Measurements from ENCODE around the gene SLC37A3.
A peak's percentile ranks its signal among the peaks of the same experiment; 100 is the strongest.
"Not testable (repeated sequence)": the region's sequence is repeated elsewhere in the genome, so short reads cannot be mapped to it uniquely, and the experiment has no call there.

SLC37A3 gene, protein sequence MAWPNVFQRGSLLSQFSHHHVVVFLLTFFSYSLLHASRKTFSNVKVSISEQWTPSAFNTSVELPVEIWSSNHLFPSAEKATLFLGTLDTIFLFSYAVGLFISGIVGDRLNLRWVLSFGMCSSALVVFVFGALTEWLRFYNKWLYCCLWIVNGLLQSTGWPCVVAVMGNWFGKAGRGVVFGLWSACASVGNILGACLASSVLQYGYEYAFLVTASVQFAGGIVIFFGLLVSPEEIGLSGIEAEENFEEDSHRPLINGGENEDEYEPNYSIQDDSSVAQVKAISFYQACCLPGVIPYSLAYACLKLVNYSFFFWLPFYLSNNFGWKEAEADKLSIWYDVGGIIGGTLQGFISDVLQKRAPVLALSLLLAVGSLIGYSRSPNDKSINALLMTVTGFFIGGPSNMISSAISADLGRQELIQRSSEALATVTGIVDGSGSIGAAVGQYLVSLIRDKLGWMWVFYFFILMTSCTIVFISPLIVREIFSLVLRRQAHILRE

DNA sequence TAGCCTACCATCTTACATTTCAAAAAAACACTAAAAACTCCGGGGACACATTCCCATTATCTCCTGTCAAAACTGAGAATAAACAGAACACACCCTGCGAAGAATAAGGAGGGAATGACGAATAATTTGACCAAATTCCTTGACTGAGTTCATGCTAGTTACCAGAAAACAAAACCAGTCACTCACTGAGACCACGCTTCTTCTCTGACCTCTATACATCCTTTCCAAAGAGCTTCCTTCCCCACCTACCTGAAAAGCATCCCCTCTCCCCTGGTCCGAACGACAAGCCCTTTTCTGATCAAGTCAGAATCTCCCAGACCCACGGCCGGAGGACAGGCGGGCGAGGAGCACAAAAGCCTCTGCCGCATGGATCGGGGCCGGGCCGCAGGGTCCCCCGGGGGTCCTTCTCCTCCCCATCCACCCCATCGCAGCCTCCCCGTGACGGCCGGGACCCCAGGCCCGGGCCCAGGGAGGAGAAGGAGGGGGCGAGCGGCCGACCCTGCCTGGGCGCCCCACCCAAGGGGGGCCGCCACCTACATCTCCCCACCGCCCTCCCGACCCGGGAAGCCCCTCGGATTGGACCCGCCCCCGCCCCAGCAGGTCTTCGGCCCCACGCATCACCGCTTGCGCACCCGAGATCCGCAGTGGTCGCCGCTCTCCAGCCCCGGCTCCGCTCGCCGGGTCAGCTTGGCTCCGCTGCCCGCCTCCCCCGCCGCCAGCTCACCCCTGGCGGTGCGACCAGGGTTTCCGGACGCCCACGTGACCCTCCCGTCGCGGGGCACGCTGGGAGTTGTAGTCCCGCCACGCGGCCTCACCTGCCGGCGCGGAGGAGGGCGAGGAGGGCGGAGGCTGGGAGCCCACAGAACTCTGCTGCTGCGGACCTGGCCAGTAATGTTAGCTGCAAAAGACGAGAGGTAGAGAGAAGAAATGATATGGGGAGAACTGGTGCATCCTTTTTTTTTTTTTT, at the start of gene SLC37A3:
SLC37A3 (minus strand) TSS at position 747 of the 967 bp plus-strand sequence. CDS start 16,004 bp downstream, outside the sequence.
- peak; percentile 77 for DNase-seq (ENCODE audit: low read depth, low spot score)

DNA sequence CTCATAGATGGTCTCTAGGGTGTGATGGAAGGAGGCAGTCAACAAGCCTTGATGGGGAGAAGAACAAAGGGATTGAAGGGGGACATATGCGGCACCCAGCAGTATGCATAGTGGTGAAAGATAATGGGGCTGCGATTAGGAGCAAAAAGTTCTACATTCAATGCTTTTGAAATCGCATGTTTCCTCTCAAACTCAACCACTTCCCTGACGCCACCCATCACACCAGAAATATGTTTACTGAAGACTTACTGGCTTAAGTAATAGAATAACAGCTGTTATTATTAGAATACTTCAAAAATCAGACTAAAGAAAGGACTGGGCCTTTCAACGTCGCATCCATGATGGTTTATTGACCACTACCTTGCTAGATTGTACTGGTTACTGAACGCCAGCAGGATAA, 49.5 kb upstream of the SLC37A3 start:
- no peak for DNase-seq (ENCODE audit: low read depth, low spot score)

DNA sequence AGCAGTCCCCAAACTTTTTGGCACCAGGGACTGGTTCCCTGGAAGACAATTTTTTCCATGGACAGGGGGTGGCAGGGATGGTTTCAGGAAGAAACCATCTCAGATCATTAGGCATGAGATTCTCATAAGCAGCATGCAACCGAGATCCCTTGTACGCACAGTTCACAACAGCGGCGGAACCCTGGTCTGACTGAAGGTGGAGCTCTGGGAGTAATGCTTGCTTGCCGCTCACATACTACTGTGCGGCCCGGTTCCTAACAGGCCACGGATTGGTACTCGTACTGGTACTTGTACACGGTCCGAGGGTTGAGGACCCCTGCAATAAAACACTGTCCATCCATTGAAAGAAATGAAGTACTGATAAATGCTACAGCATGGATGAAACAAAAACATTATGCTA, 48.1 kb upstream of the SLC37A3 start:
- no peak for DNase-seq (ENCODE audit: low read depth, low spot score)

DNA sequence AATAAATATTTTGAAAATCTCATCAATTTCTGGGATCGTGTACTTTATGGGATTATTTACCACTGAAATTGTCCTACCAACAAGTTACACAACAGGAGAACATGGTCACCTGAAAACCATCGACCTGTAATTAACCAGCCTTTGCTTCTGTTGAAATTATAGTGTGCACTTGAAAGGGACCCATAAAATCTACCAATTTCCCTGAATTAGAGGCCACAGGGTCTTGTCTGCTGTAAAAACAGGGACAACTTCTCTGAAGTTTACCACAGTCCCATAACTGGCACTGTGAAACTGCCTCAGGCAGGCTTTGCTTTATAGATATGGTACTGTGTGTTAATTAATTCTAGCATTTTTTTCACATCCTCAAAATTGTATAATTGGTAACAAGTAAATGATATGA, 43.2 kb upstream of the SLC37A3 start:
- no peak for DNase-seq (ENCODE audit: low read depth, low spot score)

DNA sequence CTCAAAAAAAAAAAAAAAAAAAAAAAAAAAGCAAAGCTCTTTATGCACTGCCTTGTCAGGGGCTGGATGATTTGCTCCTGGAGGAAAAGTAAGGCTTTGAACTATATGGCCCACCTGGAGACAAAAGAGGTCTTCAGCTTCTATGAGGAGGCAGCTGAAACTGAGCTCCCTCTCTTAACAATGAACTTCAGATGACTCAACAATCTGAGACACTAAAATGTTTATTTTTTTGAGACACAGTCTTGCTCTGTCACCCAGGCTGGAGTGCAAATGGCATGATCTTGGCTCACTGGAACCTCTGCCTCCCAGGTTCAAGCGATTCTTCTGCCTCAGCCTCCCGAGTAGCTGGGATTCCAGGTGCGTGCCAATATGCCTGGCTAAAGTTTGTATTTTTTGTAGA, 42.3 kb upstream of the SLC37A3 start:
- DNase-seq (ENCODE audit: low read depth, low spot score), result no peak

DNA sequence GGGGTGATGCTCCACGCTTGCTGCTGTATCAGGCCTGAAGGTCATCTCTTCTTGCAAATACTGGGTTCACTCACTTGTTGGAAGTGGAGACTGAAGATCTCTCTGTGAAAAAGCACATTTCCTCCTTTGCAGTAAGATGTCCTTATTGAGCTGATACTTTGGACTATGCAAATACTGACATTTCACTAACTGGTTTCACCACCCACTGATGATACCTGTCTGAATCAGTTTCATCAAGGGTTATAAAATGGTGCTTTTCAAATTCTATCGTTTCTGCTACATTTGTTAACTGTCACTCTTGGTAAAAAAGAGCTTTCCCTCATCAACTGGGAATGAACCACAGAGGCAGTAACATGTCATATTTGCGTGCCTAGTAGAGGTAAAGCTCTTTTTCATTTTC, 41.0 kb upstream of the SLC37A3 start:
- DNase-seq (ENCODE audit: low read depth, low spot score), result no peak

DNA sequence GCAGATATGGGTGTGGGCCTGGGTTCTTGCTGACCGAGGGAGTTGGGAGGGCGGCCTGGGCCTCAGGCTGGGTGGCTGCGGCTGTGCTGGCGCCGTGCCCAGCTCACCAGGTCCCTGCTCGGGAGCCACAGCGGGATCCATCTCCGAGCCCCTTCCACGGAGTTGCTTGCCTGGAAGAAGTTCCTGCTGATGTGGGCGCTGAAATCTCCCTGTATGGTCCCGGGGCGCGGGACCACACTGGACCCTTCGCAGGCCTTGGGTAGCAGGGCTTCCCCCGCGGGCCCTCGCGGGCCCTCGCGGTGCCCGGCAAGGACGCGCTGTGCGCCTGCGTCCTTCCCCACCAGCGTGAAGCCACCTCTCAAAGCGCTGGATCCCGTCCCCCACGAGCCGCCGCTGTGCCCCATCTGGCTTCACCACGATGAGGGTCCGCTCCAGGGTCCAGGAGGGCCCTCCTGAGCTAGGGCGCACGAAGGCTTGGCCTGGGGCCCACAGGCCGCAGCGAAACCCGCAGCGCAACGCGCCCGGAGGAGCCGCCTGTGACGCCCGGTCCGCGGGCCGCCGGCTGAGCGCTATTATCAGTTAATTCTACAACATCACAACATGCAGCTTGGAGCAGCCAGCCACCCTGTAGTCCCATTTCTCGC, 37.0 kb upstream of the SLC37A3 start:
- DNase-seq (ENCODE audit: low read depth, low spot score), result no peak

DNA sequence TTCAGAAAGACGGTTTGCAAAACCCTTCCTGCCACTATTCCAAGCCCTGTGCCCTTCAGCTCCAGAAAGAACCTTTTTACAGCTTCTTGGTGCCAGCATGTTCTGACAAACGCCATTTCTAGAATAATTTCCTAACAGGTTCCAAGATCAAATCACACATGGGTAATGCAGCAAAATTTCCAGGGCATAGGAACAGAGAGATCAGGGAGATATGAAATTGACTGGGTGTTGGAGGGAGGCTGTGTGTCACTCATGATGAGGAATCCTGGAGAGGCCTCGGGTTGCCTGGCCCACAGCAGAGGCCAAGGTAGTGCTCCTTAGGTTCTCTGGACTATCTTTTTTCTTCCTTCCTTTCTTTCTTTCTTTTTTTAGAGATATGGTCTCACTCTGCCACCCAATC, 35.1 kb upstream of the SLC37A3 start:
- no peak for DNase-seq (ENCODE audit: low read depth, low spot score)

DNA sequence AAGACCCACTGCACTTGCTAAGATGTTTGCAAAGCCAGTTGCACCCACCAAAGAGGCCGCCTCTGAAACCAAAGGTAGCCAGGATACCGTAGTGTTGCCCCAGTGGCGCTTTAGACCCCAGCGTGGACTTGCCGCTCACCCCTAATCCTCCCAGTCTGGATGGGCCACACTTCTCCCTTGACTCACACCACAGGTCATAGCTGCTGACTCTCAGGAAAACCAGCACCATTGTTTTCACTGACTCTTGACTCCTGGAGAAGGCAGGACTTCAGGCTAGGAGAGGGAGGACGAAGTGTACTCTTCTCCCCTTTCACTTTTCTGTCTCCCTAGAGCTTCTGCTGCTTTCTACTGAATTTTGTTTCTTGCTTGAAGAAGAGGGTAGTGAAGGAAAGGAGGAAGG, 27.8 kb upstream of the SLC37A3 start:
- no peak for DNase-seq (ENCODE audit: low read depth, low spot score)

DNA sequence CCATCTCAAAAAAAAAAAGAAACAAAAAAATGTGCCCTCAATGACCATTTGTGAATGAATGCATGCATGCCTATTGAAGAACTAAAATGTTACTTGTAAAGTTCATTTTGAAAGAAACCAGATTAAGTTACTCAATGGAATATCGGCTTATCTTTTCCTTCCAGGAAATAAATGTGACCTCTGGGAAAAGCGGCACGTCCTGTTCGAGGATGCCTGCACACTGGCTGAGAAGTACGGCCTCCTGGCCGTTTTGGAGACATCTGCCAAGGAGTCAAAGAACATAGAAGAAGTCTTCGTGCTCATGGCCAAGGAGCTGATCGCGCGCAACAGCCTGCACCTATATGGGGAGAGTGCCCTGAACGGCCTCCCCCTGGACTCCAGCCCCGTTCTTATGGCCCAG, 27.4 kb upstream of the SLC37A3 start:
- DNase-seq (ENCODE audit: low read depth, low spot score), result no peak

DNA sequence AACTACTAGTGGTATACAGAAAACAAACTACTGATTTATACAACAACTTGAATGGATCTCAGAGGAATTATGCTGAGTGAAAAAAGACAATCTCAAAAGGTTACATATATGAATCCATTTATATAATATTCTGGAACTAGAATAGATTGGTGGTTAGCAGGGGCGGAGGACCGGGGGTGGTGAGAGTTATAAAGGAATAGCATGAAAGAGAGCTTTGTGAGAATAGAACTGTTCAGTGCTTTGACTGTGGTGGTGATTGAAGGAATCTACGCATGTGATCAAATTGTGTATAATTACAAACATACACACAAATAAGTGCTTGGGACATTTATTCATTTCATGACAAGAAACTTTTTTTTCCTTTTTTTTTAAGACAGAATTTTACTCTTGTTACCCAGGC, 25.2 kb upstream of the SLC37A3 start:
- no peak for DNase-seq (ENCODE audit: low read depth, low spot score)

DNA sequence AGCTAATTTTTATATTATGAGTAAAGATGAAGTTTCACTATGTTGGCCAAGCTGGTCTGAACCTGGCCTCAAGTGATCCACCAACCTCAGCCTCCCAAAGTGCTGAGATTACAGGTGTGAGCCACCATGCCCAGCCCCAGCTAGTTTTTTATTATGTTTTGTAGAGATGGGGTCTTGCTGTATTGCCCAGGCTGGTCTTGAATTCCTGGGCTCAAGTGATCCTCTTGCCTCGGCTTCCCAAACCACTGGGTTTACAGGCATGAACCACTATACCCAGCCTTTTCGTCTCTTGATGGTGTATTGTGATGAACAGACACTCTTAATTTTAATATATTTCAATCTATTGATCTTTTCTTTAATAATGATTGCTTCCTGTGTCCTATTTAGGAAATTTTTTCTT, 23.2 kb upstream of the SLC37A3 start:
- DNase-seq (ENCODE audit: low read depth, low spot score), result no peak

DNA sequence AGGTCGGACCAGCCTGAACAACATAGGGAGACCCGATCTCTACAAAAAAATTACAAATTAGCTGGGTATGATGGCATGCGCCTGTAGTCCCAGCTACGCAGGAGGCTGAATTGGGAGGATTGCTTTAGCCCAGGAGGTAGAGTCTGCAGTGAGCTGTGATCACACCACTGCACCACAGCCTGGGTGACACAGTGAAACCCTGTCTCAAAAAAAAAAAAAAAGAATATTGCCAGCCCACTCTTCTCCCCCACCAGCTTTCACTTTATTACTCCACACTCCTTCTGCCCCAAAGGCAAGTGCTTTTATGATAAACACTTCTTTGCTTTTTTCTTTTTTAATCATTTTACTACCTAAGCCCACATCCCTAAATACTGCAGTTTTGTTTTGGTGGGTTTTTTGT, 20.3 kb upstream of the SLC37A3 start:
- DNase-seq (ENCODE audit: low read depth, low spot score), result no peak

DNA sequence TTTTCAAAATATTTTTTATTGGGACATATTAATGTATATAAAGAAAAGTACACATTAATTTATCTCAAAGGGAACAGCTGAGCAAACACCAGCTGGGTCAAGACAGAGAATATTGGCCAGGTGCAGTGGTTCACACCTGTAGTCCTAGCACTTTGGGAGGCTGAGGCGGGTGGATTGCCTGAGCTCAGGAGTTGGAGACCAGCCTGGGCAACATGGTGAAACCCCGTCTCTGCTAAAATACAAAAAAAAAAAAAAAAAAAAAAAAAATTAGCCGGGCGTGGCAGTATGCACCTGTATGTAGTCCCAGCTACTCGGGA, 19.8 kb upstream of the SLC37A3 start:
- not testable (repeated sequence) for DNase-seq (ENCODE audit: low read depth, low spot score)

DNA sequence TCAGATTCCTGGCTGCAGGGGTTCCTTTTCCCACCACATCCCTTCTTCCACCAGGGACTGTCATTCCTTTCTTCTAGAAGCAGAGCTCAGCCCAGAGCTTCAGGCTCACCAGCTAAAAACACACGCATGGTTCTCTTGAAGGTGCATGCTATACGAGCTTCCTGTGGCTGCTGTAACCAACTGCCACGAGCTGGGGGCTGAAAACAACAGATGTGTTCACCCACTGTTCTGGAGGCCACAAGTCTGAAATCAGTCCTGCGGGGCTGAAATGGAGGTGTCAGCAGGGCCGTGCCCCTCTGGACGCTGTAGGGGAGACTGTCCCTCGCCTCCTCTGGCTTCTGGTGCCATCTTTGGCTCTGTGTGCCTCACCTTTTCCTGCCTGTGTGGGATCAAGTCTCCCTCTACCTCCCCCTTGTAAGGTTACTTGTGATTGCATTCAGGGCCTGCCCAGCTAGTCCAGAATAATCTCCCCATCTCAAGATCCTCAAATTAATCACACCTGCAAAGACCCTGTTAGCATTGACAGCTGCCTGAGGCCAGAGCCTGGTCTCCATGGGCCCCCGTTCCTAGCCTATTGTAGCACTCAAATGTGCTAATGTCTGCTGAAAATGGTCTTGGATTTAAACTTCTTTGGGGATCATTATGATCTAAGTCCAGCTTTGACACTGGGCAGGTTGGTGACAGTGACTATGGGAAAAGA, 19.3 kb upstream of the SLC37A3 start:
- DNase-seq (ENCODE audit: low read depth, low spot score), result no peak

DNA sequence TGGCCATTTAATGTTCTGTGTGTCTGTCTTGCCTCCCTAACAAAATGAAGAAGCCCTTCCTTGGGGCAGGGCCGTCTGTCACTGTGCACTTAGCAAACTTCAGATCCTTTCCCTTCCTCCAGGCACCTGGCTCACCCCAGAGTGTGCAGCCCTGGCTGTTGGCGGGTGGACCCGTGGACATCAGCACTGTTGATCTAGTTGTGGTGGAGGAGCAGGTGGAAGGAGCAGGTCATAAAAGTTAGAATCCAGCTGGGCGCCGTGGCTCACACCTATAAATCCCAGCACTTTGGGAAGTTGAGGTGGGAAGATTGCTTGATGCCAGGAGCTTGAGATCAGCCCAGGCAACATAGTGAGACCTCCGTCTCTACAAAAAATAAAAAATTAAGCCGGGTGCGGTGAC, 18.2 kb upstream of the SLC37A3 start:
- DNase-seq (ENCODE audit: low read depth, low spot score), result no peak

DNA sequence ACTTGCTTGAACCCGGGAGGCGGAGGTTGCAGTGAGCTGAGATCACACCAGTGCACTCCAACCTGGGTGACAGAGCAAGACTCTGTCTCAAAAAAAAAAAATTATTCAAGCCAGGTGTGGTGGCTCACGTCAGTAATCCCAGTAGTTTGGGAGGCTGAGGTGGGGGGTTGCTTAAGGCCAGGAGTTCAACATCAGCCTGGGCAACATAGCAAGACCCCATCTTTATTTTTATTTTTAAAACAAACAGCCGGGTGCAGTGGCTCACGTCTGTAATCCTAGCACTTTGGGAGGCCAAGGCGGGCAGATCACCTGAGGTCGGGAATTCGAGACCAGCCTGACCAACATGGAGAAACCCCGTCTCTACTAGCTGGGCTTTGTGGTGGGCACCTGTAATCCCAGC, 17.5 kb upstream of the SLC37A3 start:
- not testable (repeated sequence) for DNase-seq (ENCODE audit: low read depth, low spot score)

DNA sequence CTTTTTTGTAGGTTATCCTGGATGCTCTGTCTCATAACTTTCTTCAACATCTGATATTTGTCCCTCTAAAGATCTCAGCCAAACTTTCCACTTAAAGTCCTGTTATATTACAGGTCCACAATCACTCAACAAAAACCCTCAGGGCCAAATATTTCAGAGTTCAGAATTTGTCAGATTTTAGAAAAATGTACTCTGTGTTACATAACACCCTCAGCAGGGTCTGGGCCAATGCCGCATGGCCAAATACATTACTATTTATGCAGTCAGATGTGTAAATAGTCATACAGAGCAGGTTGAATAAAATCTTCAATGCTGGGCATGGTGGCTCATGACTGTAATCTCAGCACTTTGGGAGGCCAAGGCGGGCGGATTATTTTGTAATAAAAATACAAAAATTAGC, 17.0 kb upstream of the SLC37A3 start:
- no peak for DNase-seq (ENCODE audit: low read depth, low spot score)

DNA sequence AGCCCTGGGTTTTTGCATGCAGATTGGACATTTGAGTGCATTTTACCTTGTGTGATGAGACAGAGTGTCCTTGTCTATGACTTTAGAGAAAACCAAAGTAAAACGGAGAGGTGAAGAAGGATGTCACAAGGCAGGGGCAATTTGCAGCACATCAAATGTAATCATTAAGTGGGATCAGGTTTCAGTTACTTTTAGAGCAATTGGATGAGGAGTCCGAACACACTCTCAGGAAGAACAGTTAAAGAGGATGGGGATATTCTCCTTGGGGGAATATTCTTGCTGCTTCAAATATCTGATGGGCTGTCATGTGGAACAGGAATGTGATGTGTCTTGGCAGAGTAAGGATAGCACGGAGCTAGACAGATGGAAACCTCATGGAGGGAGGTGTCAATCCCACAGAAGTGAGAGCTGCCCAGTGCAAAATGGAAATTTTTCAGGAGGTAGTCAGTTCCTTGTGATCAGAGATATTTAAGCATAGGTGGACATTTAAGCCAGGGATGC, 6.3 kb upstream of the SLC37A3 start:
- DNase-seq (ENCODE audit: low read depth, low spot score), result no peak

DNA sequence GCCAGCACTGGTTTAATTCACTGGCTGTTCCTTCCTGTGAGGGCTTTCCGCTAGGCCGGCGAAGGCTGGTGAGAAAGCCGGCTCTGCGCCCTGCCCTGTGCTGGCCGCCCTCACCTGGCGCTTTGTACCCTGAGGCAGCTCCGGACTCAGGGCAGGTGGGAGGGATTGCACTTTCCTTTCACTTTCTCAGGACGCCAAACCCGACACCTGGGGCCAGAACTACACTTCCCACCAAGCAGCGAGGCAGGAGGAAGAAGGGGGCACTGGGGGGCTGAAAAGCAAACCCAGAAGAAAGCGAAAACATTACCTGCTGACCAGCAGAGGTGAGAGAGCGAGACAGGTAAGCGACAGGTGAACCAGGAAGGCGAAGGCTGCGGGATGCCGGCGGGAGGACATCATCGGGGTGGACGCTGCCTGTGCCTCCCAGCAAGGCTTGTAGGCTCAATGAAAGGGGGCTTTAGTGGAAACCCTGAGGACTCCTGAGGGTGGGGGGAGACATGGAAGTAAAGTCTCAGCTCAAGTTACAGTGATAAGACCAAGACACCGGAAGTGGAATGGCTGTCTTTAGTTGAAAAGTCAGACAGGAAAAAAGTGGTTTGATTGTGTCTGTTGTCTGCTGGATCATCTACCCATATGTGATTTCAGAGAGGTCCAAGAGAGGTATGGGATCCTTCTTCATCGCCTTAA, 5.7 kb upstream of the SLC37A3 start, which contains the start of gene RAB19:
RAB19 (plus strand) TSS at position 181 of the 687 bp plus-strand sequence. CDS start 3,589 bp downstream, outside the sequence.
- DNase-seq (ENCODE audit: low read depth, low spot score), result peak; percentile 22

Data from activated CD4-positive, CD25-positive, alpha-beta regulatory T cell treated with anti-CD3 and anti-CD28 coated beads, Interleukin-2, amount 50 U/mL, for 16 hours (primary cell).